H9 (cell line): ENCODE data around the gene TYSND1. TPM values are rescaled to one million over a fixed set of nuclear protein-coding genes. Genes with fewer than 3 reads are reported as not detected.

Experiments
- DNase-seq: peaks from one replicate; pipeline ENCODE4 v3.0.0-alpha.2; 2017
- H2AFZ ChIP-seq: one replicate; pipeline ENCODE4 v1.6.1; 2013; ENCODE audit warnings: mild to moderate bottlenecking, low read length, control low read depth, moderate library complexity
- H2AK5ac ChIP-seq: 2 replicates; pipeline ENCODE4 v1.6.1; 2013; ENCODE audit warnings: low read length, control low read depth, mixed read lengths; ENCODE audit not compliant: insufficient read length
- H2BK120ac ChIP-seq: one replicate; pipeline ENCODE4 v1.6.1; 2013; ENCODE audit warnings: low read depth, mild to moderate bottlenecking, low read length, control low read depth, inconsistent platforms; ENCODE audit not compliant: poor library complexity, severe bottlenecking
- H2BK12ac ChIP-seq: 2 replicates; pipeline ENCODE4 v1.6.1; 2013; ENCODE audit warnings: low read length, control low read depth, mixed read lengths, low read depth; ENCODE audit not compliant: insufficient read length
- H2BK15ac ChIP-seq: 2 replicates; pipeline ENCODE4 v1.6.1; 2013; ENCODE audit warnings: low read depth, low read length, control low read depth
- H2BK20ac ChIP-seq: one replicate; pipeline ENCODE4 v1.6.1; 2013; ENCODE audit warnings: low read depth, mild to moderate bottlenecking, low read length, control low read depth, inconsistent platforms; ENCODE audit not compliant: poor library complexity, severe bottlenecking
- H2BK5ac ChIP-seq: 2 replicates; pipeline ENCODE4 v1.6.1; 2013; ENCODE audit warnings: low read length, control low read depth, mixed read lengths; ENCODE audit not compliant: insufficient read length
- H3K14ac ChIP-seq: 2 replicates; pipeline ENCODE4 v1.6.1; 2013; ENCODE audit warnings: low read length, control low read depth; ENCODE audit not compliant: insufficient read depth
- H3K18ac ChIP-seq: 2 replicates; pipeline ENCODE4 v1.6.1; 2013; ENCODE audit warnings: low read depth, mild to moderate bottlenecking, mixed read lengths, low read length, control low read depth; ENCODE audit not compliant: insufficient read length
- H3K23ac ChIP-seq: 2 replicates; pipeline ENCODE4 v1.6.1; 2013; ENCODE audit warnings: low read length, control low read depth, mixed read lengths, low read depth; ENCODE audit not compliant: insufficient read length
- H3K23me2 ChIP-seq: 2 replicates; pipeline ENCODE4 v1.6.1; 2013; ENCODE audit warnings: low read depth, mild to moderate bottlenecking, mixed read lengths, low read length, control low read depth; ENCODE audit not compliant: insufficient read length, poor library complexity, severe bottlenecking
- H3K27ac ChIP-seq: 2 replicates; pipeline ENCODE4 v1.5.1; 2013; ENCODE audit warnings: low read length, control low read depth, mixed read lengths, low read depth; ENCODE audit not compliant: insufficient read length
- H3K27me3 ChIP-seq: 2 replicates; pipeline ENCODE4 v1.6.1; 2013; ENCODE audit warnings: low read length, control low read depth, inconsistent platforms; ENCODE audit not compliant: insufficient read depth
- H3K4ac ChIP-seq: 2 replicates; pipeline ENCODE4 v1.6.1; 2013; ENCODE audit warnings: low read depth, mild to moderate bottlenecking, control low read depth, inconsistent platforms, low read length, moderate library complexity
- H3K4me1 ChIP-seq: 2 replicates; pipeline ENCODE4 v1.6.1; 2013; ENCODE audit warnings: low read length, control low read depth, inconsistent platforms; ENCODE audit not compliant: insufficient read depth
- H3K4me2 ChIP-seq: 2 replicates; pipeline ENCODE4 v1.6.1; 2013; ENCODE audit warnings: low read length, control low read depth, mixed read lengths; ENCODE audit not compliant: insufficient read length, insufficient read depth
- H3K56ac ChIP-seq: 2 replicates; pipeline ENCODE4 v1.6.1; 2013; ENCODE audit warnings: low read depth, mild to moderate bottlenecking, mixed read lengths, low read length, control low read depth; ENCODE audit not compliant: insufficient read length
- H3K79me1 ChIP-seq: 2 replicates; pipeline ENCODE4 v1.6.1; 2013; ENCODE audit warnings: low read depth, mild to moderate bottlenecking, moderate library complexity, low read length, control low read depth, inconsistent platforms; ENCODE audit not compliant: insufficient read depth, poor library complexity, severe bottlenecking
- H3K79me2 ChIP-seq: 2 replicates; pipeline ENCODE4 v1.6.1; 2013; ENCODE audit warnings: low read length, control low read depth, inconsistent platforms; ENCODE audit not compliant: insufficient read depth
- H3K9ac ChIP-seq: 2 replicates; pipeline ENCODE4 v1.6.1; 2013; ENCODE audit warnings: low read length, control low read depth, mixed read lengths; ENCODE audit not compliant: insufficient read length; ENCODE audit errors: extremely low read depth
- H3K9me3 ChIP-seq: one replicate; pipeline ENCODE4 v1.6.1; 2013; ENCODE audit warnings: low read depth, low read length, inconsistent platforms; ENCODE audit not compliant: control insufficient read depth
- H3T11ph ChIP-seq: one replicate; pipeline ENCODE4 v1.6.1; 2013; ENCODE audit warnings: mild to moderate bottlenecking, low read length, control low read depth, inconsistent platforms
- H4K20me1 ChIP-seq: one replicate; pipeline ENCODE4 v1.6.1; 2013; ENCODE audit not compliant: control insufficient read depth, insufficient read length, insufficient read depth
- H4K5ac ChIP-seq: 2 replicates; pipeline ENCODE4 v1.6.1; 2013; ENCODE audit warnings: low read depth, mild to moderate bottlenecking, mixed read lengths, low read length, control low read depth; ENCODE audit not compliant: insufficient read length
- H4K8ac ChIP-seq: replicated peaks from 2 replicates; pipeline ENCODE4 v1.6.1; 2013; ENCODE audit warnings: low read length, control low read depth, mixed read lengths, low read depth; ENCODE audit not compliant: insufficient read length
- H4K91ac ChIP-seq: 2 replicates; pipeline ENCODE4 v1.6.1; 2013; ENCODE audit warnings: low read depth, mild to moderate bottlenecking, moderate library complexity, mixed read lengths, low read length, control low read depth; ENCODE audit not compliant: insufficient read length
- H3K27ac Mint-ChIP-seq, 3 experiments: 2 replicates in 2 of 3; 3 replicates in 1 of 3; pipeline ENCODE4 v1.8.0; 2020 to 2021; ENCODE audit warnings: mixed read lengths in 3 of 3, mild to moderate bottlenecking in 1 of 3, moderate library complexity in 1 of 3
- H3K27me3 Mint-ChIP-seq: 2 replicates; pipeline ENCODE4 v1.8.0; 2021; ENCODE audit warnings: low read depth, mild to moderate bottlenecking, moderate library complexity, mixed read lengths
- H3K36me3 Mint-ChIP-seq, 3 experiments: 2 replicates in 2 of 3; 3 replicates in 1 of 3; pipeline ENCODE4 v1.8.0; 2020 to 2021; ENCODE audit warnings: low read depth in 3 of 3, mixed read lengths in 3 of 3; ENCODE audit not compliant: insufficient read depth in 1 of 3
- H3K4me1 Mint-ChIP-seq, 2 experiments: 2 replicates each; pipeline ENCODE4 v1.8.0; 2020; ENCODE audit warnings: mixed read lengths in 2 of 2
- H3K4me3 Mint-ChIP-seq, 2 experiments: 2 replicates in 1 of 2; 3 replicates in 1 of 2; pipeline ENCODE4 v1.8.0; 2020 to 2021; ENCODE audit warnings: mild to moderate bottlenecking in 2 of 2, mixed read lengths in 2 of 2, moderate library complexity in 1 of 2
- H3K9me3 Mint-ChIP-seq, 2 experiments: 2 replicates in 1 of 2; 3 replicates in 1 of 2; pipeline ENCODE4 v1.8.0; 2020; ENCODE audit warnings: mild to moderate bottlenecking in 2 of 2, mixed read lengths in 2 of 2, moderate library complexity in 1 of 2
- CTCF ChIP-seq: fragments of 200-600 bp; sonication (generic); conservative IDR thresholded peaks from 3 replicates; pipeline ENCODE4 v1.8.0; 2021; ENCODE audit warnings: antibody characterized with exemption, mild to moderate bottlenecking
- WGBS: extraction: QIAGEN DNeasy Blood & Tissue Kit; methylation state at CpG from one replicate; pipeline ENCODE4 v1.1.7; 2013; ENCODE audit warnings: missing lambda C conversion rate, low lambda C conversion rate, mixed read lengths; ENCODE audit not compliant: insufficient read length; ENCODE audit errors: extremely low coverage; 5-methylcytosine and 5-hydroxymethylcytosine counted together
- total RNA-seq: library from RNA; stranded (reverse); gene quantifications from 2 replicates; pipeline ENCODE4 v1.2.1, GENCODE V29; 2021

Gene TYSND1
- total RNA-seq, 1 experiment from 2014 or later, result 12.8 TPM

GRCh38 chr10:70112071-70112470 lies 34.4 kb downstream of the TYSND1 start:
- H3K56ac ChIP-seq, result no peak overlapping the region

More at GRCh38 chr10:70112071-70112470, 34.4 kb downstream of the TYSND1 start:
- Histone ChIP-seq H3K27ac (no peak overlapping the region), H2AFZ (no peak overlapping the region), H3K27me3 (no peaks in the 10 kb centered on the region), H3K9ac (no peak overlapping the region), H3K14ac (no peak overlapping the region), H3K18ac (no peak overlapping the region), H2BK5ac (no peak overlapping the region), H4K20me1 (no peaks in the 10 kb centered on the region), H3K4me2 (no peak overlapping the region), H2BK15ac (no peak overlapping the region), H3K79me1 (no peaks in the 10 kb centered on the region), H4K5ac (no peak overlapping the region), H2BK120ac (no peak overlapping the region), H2BK20ac (no peak overlapping the region), H2BK12ac (no peak overlapping the region), H3T11ph (no peak overlapping the region), H2AK5ac (no peak overlapping the region), H3K4me1 (no peaks in the 10 kb centered on the region), H4K91ac (no peak overlapping the region), H4K8ac (no peak overlapping the region), H3K9me3 (no peaks in the 10 kb centered on the region), H3K4ac (no peak overlapping the region), H3K23ac (no peak overlapping the region), H3K23me2 (no peaks in the 10 kb centered on the region), H3K79me2 (no peaks in the 10 kb centered on the region)
- Mint-ChIP-seq H3K9me3 (no peaks in the 10 kb centered on the region), H3K27ac (peak overlapping the region in 1 of 3 experiments; percentile 32; a peak in 2 of 7 replicates), H3K4me1 (peaks cover 8 to 13% of the 10 kb centered on the region in 2 experiments), H3K36me3 (peaks cover 6 to 16% (median 14%) of the 10 kb centered on the region in 3 experiments), H3K4me3 (no peak overlapping the region), H3K27me3 (no peaks in the 10 kb centered on the region)
- WGBS, result no CpG with 5 or more reads among the region's 8 CpGs
- DNase-seq, result no peak
- TF ChIP-seq CTCF, result no peak
